Panc1 (cell line): ENCODE results near the gene TGM6. TPM values are rescaled to one million over a fixed set of nuclear protein-coding genes. Genes with fewer than 3 reads are reported as not detected.

Experiments used
- ATAC-seq: fragments of 200-7000 bp; cut with Tn5 transposase; 2 replicates; pipeline ENCODE4 v1.9.1; 2020; ENCODE audit warnings: mild to moderate bottlenecking, moderate library complexity
- BruUV-seq: library from RNA; stranded (reverse); fragments of 400-500 nt; replicated peaks from 2 replicates; lab custom pipeline; 2021; lab: Mats Ljungman, UMichigan
- CTCF ChIA-PET: fragments of 300-600 bp; sonication (Branson Sonifier 250); formaldehyde crosslinking; loops from one replicate; lab custom pipeline; 2022; ENCODE audit warnings: antibody characterized with exemption; lab: Charles Lee
- POLR2A ChIA-PET: fragments of 300-600 bp; sonication (Branson Sonifier 250); formaldehyde crosslinking; loops from one replicate; lab custom pipeline; 2022; ENCODE audit warnings: antibody characterized with exemption; lab: Charles Lee
- DNase-seq: peaks from one replicate; pipeline ENCODE4 v3.0.0-alpha.2; 2010; ENCODE audit warnings: low read depth, low spot score
- H3K27ac ChIP-seq: 2 replicates; pipeline ENCODE4 v1.5.1; 2011; ENCODE audit warnings: mild to moderate bottlenecking, low read length, inconsistent platforms
- H3K27me3 ChIP-seq: fragments of 200-500 bp; sonication (Bioruptor generic); 2 replicates; pipeline ENCODE4 v1.6.0; 2014; ENCODE audit warnings: low read length, inconsistent platforms; ENCODE audit not compliant: control insufficient read depth, insufficient read depth
- H3K36me3 ChIP-seq: fragments of 200-500 bp; sonication (Bioruptor generic); 2 replicates; pipeline ENCODE4 v1.5.1; 2014; ENCODE audit warnings: inconsistent platforms, mild to moderate bottlenecking, low read length, moderate library complexity; ENCODE audit not compliant: control insufficient read depth, insufficient read depth
- H3K4me1 ChIP-seq: 2 replicates; pipeline ENCODE4 v1.5.1; 2011; ENCODE audit warnings: inconsistent platforms, mild to moderate bottlenecking, low read length, moderate library complexity; ENCODE audit not compliant: control insufficient read depth, insufficient read depth
- H3K4me3 ChIP-seq, 2 experiments: 2 replicates each; pipeline ENCODE4 v1.5.1; 2011 to 2012; ENCODE audit warnings: low read depth in 2 of 2, low read length in 2 of 2, mild to moderate bottlenecking in 2 of 2, inconsistent platforms in 1 of 2, moderate library complexity in 1 of 2
- H3K9me3 ChIP-seq: fragments of 200-500 bp; sonication (Bioruptor generic); 2 replicates; pipeline ENCODE4 v1.5.1; 2014; ENCODE audit warnings: low read depth, mild to moderate bottlenecking, inconsistent platforms, low read length, moderate library complexity; ENCODE audit not compliant: control insufficient read depth, insufficient read depth
- POLR2AphosphoS5 ChIP-seq: IDR thresholded peaks from 2 replicates; pipeline ENCODE4 v1.6.1; 2012; ENCODE audit warnings: mild to moderate bottlenecking, low read depth, low read length, moderate library complexity
- SIN3A ChIP-seq: IDR thresholded peaks from 2 replicates; pipeline ENCODE4 v1.6.1; 2012; ENCODE audit warnings: low read depth, mild to moderate bottlenecking, low read length, moderate library complexity, borderline replicate concordance; ENCODE audit not compliant: insufficient read depth
- TCF7L2 ChIP-seq: IDR thresholded peaks from 2 replicates; pipeline ENCODE4 v1.6.1; 2011; ENCODE audit warnings: mild to moderate bottlenecking, low read depth, low read length, inconsistent platforms
- in situ Hi-C: cut with HindIII; loops from 2 replicates; pipeline ENCODE4 v1.10.0; 2016; ENCODE audit warnings: low sequenced_read_pairs, low pct_unique_long_range_greater_than_20kb
- intact Hi-C: fragments of 100-400 bp; cut with micrococcal nuclease; formaldehyde crosslinking; loops from one replicate; pipeline ENCODE4 v1.10.0; 2022; ENCODE audit not compliant: unreplicated experiment
- total RNA-seq: library from RNA; stranded (reverse); gene quantifications from one replicate; pipeline ENCODE4 v1.2.1, GENCODE V29; 2021; ENCODE audit not compliant: unreplicated experiment
- TF ChIP-seq, protein P1 (sequence below), 2 experiments: IDR thresholded peaks; 2 replicates each; pipeline ENCODE4 v1.6.1; 2011 to 2012; ENCODE audit warnings: low read depth in 2 of 2, control low read depth in 1 of 2, low read length in 1 of 2, mild to moderate bottlenecking in 1 of 2, moderate library complexity in 1 of 2; ENCODE audit not compliant: insufficient read depth in 1 of 2
- TF ChIP-seq, protein P2 (sequence below): fragments of 450-650 bp; IDR thresholded peaks from 2 replicates; pipeline ENCODE4 v1.5.1; 2017; ENCODE audit warnings: mild to moderate bottlenecking

TGM6 gene
- total RNA-seq, 1 experiment from 2014 or later: not detected

DNA sequence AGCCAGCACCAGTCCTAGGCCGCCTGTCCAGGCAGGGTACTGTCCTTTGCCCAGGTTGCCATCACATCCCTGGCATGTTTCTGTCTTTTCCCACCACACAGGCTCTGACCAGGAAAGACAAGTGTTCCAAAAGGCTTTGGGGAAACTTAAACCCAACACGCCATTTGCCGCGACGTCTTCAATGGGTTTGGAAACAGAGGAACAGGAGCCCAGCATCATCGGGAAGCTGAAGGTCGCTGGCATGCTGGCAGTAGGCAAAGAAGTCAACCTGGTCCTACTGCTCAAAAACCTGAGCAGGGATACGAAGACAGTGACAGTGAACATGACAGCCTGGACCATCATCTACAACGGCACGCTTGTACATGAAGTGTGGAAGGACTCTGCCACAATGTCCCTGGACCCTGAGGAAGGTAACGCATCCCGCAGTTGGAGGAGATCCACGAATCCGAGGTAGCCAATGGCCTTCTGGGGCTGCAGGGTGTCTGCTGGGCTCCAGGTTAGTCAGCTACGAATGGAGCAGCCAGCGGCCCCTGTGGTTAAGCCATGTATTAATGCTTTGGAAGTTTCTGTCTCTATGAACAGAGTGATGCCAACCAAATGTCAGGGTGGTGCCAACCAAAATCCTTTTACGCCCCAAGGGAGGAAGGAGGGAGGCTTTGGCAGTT lies 48.7 kb upstream of the TGM6 start:
- ATAC-seq: no peak
- BruUV-seq: no TSS peak
- H3K27me3 ChIP-seq: 0 out of 2 replicates have a peak, but pooled peaks cover 3% of the 10 kb centered on the region
- DNase-seq: no peak
- intact Hi-C loops (no loop called here), in situ Hi-C loops (no loop called here)
- no peak overlapping the region for H3K27ac ChIP-seq
- H3K4me3 ChIP-seq: no peak overlapping the region
- CTCF ChIA-PET: no interaction called here
- TF ChIP-seq SIN3A (no peak), POLR2AphosphoS5 (no peak), TCF7L2 (no peak)
- TF ChIP-seq, protein P1, sequence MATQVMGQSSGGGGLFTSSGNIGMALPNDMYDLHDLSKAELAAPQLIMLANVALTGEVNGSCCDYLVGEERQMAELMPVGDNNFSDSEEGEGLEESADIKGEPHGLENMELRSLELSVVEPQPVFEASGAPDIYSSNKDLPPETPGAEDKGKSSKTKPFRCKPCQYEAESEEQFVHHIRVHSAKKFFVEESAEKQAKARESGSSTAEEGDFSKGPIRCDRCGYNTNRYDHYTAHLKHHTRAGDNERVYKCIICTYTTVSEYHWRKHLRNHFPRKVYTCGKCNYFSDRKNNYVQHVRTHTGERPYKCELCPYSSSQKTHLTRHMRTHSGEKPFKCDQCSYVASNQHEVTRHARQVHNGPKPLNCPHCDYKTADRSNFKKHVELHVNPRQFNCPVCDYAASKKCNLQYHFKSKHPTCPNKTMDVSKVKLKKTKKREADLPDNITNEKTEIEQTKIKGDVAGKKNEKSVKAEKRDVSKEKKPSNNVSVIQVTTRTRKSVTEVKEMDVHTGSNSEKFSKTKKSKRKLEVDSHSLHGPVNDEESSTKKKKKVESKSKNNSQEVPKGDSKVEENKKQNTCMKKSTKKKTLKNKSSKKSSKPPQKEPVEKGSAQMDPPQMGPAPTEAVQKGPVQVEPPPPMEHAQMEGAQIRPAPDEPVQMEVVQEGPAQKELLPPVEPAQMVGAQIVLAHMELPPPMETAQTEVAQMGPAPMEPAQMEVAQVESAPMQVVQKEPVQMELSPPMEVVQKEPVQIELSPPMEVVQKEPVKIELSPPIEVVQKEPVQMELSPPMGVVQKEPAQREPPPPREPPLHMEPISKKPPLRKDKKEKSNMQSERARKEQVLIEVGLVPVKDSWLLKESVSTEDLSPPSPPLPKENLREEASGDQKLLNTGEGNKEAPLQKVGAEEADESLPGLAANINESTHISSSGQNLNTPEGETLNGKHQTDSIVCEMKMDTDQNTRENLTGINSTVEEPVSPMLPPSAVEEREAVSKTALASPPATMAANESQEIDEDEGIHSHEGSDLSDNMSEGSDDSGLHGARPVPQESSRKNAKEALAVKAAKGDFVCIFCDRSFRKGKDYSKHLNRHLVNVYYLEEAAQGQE (IDR thresholded peaks at IDR 0.05; ENCODE audit: insufficient read depth in 1 of 2, low read depth in 2 of 2, low read length in 1 of 2): no peak
- TF ChIP-seq, protein P2, sequence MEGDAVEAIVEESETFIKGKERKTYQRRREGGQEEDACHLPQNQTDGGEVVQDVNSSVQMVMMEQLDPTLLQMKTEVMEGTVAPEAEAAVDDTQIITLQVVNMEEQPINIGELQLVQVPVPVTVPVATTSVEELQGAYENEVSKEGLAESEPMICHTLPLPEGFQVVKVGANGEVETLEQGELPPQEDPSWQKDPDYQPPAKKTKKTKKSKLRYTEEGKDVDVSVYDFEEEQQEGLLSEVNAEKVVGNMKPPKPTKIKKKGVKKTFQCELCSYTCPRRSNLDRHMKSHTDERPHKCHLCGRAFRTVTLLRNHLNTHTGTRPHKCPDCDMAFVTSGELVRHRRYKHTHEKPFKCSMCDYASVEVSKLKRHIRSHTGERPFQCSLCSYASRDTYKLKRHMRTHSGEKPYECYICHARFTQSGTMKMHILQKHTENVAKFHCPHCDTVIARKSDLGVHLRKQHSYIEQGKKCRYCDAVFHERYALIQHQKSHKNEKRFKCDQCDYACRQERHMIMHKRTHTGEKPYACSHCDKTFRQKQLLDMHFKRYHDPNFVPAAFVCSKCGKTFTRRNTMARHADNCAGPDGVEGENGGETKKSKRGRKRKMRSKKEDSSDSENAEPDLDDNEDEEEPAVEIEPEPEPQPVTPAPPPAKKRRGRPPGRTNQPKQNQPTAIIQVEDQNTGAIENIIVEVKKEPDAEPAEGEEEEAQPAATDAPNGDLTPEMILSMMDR: no peak
- H3K9me3 ChIP-seq: no peaks in the 10 kb centered on the region
- no peaks in the 10 kb centered on the region for H3K36me3 ChIP-seq
- POLR2A ChIA-PET: interaction anchor here (0.6 kb wide), 1 partner anchor 306 kb away, joined by 4 read pairs; no protein-coding TSS in a partner anchor
- no peaks in the 10 kb centered on the region for H3K4me1 ChIP-seq

DNA sequence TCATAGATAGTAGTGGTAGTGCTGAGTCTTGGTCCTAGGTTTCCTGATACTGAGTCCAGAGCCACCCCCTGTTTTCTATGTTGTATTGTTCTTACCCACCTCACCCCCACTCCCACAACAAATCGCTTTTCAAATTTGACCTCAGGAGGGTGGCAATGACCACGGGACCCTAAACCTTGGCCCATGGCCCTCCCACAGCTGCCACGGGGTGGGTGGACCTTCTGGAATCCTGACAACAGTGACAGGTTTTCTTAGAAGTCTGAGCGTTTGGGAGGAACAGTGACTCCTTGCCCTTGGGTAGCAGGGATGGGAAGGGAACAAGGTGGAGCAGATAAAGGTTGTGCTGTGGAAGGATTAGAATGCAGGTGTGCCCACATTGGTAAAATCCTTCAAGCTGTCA lies 48.0 kb upstream of the TGM6 start:
- H3K36me3 ChIP-seq: no peaks in the 10 kb centered on the region
- CTCF ChIA-PET: no interaction called here
- ATAC-seq: no peak
- DNase-seq: no peak
- BruUV-seq: no TSS peak
- H3K4me3 ChIP-seq: no peak overlapping the region
- no peak overlapping the region for H3K27ac ChIP-seq
- intact Hi-C loops (no loop called here), in situ Hi-C loops (no loop called here)
- TF ChIP-seq, protein P1 (IDR thresholded peaks at IDR 0.05; ENCODE audit: insufficient read depth in 1 of 2, low read depth in 2 of 2, low read length in 1 of 2): no peak
- TF ChIP-seq TCF7L2 (no peak), SIN3A (no peak), POLR2AphosphoS5 (no peak)
- TF ChIP-seq, protein P2: no peak
- POLR2A ChIA-PET: no interaction called here
- H3K9me3 ChIP-seq: no peaks in the 10 kb centered on the region
- H3K4me1 ChIP-seq: no peaks in the 10 kb centered on the region
- 0 out of 2 replicates have a peak, but pooled peaks cover 3% of the 10 kb centered on the region for H3K27me3 ChIP-seq
